Suppressor macrophage (primary cell): ENCODE data around the gene BICD1.

Experiments
- DNase-seq, 4 experiments: peaks; one replicate each; pipeline ENCODE4 v3.0.0-alpha.2; 2020 to 2022

Gene BICD1

GRCh38 chr12:32104572-32105355 is 1.9 kb upstream of the BICD1 start:
- DNase-seq: no peak

GRCh38 chr12:32105986-32106516 is 596 bp upstream of the BICD1 start:
- no peak for DNase-seq

- DNase-seq: peak; percentile 25 to 56 (median 44)
Measured at GRCh38 chr12:32107359-32108267, 966 bp downstream of the BICD1 start.

GRCh38 chr12:32108787-32109186 is 2.1 kb downstream of the BICD1 start:
- DNase-seq: no peak

- DNase-seq: no peak
Measured at GRCh38 chr12:32110417-32110816, 3.8 kb downstream of the BICD1 start.

- no peak for DNase-seq
Measured at GRCh38 chr12:32110942-32111341, 4.3 kb downstream of the BICD1 start.

GRCh38 chr12:32115404-32116104 is 8.9 kb downstream of the BICD1 start:
- DNase-seq: peak; percentile 43 to 68 (median 54)

GRCh38 chr12:32116897-32117296 is 10.2 kb downstream of the BICD1 start:
- DNase-seq: no peak

GRCh38 chr12:32117316-32117715 is 10.7 kb downstream of the BICD1 start:
- DNase-seq: no peak

- no peak for DNase-seq
Measured at GRCh38 chr12:32118806-32119205, 12.2 kb downstream of the BICD1 start.

GRCh38 chr12:32120419-32120818 is 13.8 kb downstream of the BICD1 start:
- DNase-seq: no peak

- DNase-seq: no peak
Measured at GRCh38 chr12:32124637-32125036, 18.0 kb downstream of the BICD1 start.

- DNase-seq: peak in 1 of 4 experiments; percentile 10
Measured at GRCh38 chr12:32125455-32126084, 18.9 kb downstream of the BICD1 start.

- no peak for DNase-seq
Measured at GRCh38 chr12:32126720-32127119, 20.1 kb downstream of the BICD1 start.

GRCh38 chr12:32131666-32132065 is 25.0 kb downstream of the BICD1 start:
- DNase-seq: no peak

- DNase-seq: peak in 1 of 4 experiments; percentile 5
Measured at GRCh38 chr12:32134101-32134888, 27.6 kb downstream of the BICD1 start.

- DNase-seq: no peak
Measured at GRCh38 chr12:32135967-32136366, 29.3 kb downstream of the BICD1 start.

GRCh38 chr12:32136404-32136803 is 29.8 kb downstream of the BICD1 start:
- DNase-seq: no peak

- DNase-seq: peak; percentile 64 to 84 (median 74)
Measured at GRCh38 chr12:32139064-32139421, 32.4 kb downstream of the BICD1 start.

GRCh38 chr12:32140877-32141276 is 34.2 kb downstream of the BICD1 start:
- no peak for DNase-seq

GRCh38 chr12:32145096-32145495 is 38.4 kb downstream of the BICD1 start:
- DNase-seq: no peak
